ENCODE data around the gene HMGCS2.
"Not testable (repeated sequence)": the region's sequence is repeated elsewhere in the genome, so short reads cannot be mapped to it uniquely, and the experiment has no call there.

The HMGCS2 gene

GRCh38 chr1:119790451-119791198, 21.9 kb upstream of the HMGCS2 start:
- no peak for DNase-seq (ENCODE audit: low read depth in 1 of 2, low spot score in 1 of 2)

- DNase-seq (ENCODE audit: low read depth in 1 of 2, low spot score in 1 of 2): no peak
Observed at GRCh38 chr1:119787776-119788175, 19.1 kb upstream of the HMGCS2 start.

- not testable (repeated sequence) for DNase-seq (ENCODE audit: low read depth in 1 of 2, low spot score in 1 of 2)
Observed at GRCh38 chr1:119786473-119787050, 17.9 kb upstream of the HMGCS2 start.

DNA sequence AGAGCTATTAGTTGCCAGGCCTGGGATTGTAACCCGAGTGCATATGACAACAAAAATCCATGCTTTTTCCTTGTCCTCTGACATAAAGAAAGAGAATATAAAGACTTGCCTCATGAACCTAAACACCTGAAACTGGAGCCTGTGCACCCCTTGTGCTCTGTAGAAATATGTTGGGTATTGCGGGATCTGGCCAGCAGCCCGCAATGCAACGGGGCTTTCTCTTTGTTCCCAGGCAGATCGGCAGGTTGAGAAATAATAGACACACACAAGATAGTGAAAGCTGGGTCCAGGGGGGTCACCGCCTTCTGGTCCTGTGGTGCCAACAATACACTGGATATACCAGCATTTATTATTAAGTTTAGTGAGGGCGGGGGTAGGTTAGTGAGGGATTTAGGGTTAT, 17.3 kb upstream of the HMGCS2 start:
- DNase-seq (ENCODE audit: low read depth in 1 of 2, low spot score in 1 of 2): not testable (repeated sequence)

- DNase-seq (ENCODE audit: low read depth in 1 of 2, low spot score in 1 of 2): no peak
Observed at GRCh38 chr1:119784191-119784781, 15.6 kb upstream of the HMGCS2 start.

- no peak for DNase-seq (ENCODE audit: low read depth in 1 of 2, low spot score in 1 of 2)
Observed at GRCh38 chr1:119783354-119784185, 14.9 kb upstream of the HMGCS2 start.

DNA sequence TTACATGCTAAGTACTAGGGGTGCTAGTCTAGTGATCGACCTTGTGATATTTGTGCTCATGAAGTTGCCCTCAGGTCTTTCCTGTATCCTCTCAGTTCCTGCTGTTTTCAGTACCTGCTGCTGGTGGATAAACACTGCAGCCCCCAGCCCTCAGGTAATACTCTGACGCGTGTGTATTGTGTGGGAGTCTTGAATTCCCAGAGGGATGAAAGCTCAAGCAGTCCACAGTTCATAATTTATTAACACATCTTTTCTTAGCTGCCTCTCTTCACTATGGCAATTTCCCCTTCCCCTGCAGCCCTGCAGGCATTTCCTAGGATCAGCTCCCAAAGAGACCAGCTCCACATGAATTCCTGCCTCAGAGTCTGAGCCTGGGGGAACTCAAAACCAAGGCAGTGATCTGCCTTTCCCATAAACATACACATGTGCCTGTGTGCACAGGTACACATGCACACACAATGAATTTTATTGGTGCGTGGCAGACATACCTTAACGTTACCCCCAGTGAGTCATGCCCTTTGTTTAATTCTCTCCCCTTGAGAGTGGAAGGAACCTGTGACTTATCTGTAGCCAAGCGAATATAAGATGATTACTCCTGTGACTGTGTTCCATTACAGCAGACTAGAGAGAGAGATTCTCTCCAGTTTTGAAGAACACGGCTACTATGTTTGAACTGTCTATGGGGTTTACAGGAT, 14.1 kb upstream of the HMGCS2 start:
- DNase-seq (ENCODE audit: low read depth in 1 of 2, low spot score in 1 of 2): no peak

GRCh38 chr1:119781434-119782210, 12.9 kb upstream of the HMGCS2 start:
- DNase-seq (ENCODE audit: low read depth in 1 of 2, low spot score in 1 of 2): no peak

GRCh38 chr1:119779869-119780356, 11.2 kb upstream of the HMGCS2 start:
- DNase-seq (ENCODE audit: low read depth in 1 of 2, low spot score in 1 of 2): no peak

DNA sequence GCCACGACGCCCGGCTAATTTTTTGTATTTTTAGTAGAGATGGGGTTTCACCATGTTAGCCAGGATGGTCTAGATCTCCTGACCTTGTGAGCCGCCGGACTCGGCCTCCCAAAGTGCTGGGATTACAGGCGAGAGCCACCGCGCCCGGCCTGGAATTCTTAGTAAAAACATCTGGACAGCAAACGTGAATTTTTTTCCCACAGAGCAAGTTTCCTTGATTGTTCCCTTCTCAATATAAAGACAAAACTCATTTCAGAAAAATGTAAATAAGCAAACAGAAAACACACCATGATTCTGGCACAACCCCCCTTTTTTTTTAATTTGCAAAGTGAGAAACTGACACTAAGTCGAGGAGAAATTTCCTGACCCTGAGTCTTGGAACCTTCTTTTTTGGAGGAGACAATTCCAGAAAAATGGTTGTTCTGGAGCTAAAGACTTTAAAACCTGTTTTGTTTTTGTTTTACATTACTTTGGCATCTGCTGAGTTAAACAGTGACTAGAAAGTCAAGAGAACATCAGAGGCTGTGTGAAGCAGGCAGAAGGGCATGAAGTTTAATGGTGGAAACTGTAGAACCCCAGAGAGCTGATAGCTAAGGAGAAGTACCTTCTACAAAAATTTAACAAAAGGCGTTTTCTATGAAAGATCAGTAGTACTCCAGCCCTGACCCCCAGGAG, 10.3 kb upstream of the HMGCS2 start:
- DNase-seq (ENCODE audit: low read depth in 1 of 2, low spot score in 1 of 2): no peak

DNA sequence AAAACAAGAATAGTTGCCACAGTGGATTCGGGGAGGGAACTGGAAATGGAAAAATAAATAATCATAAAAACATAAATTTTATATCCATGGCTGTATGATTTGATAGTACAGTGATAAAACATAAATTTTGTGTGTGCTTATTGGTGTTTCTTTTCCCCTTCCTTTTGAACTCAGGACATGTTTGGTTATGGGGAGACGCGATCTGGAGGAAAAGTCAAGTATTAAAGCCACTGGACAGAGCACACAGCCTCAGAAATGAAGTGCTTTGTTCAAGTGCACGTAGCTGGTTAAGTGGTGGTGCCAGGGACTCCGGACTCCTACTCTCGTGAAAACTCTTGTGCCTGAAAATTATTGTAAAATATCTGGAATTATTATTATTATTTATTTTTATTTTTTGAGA, 9.7 kb upstream of the HMGCS2 start:
- no peak for DNase-seq (ENCODE audit: low read depth in 1 of 2, low spot score in 1 of 2)

GRCh38 chr1:119774746-119775490, 6.2 kb upstream of the HMGCS2 start:
- no peak for DNase-seq (ENCODE audit: low read depth in 1 of 2, low spot score in 1 of 2)

DNA sequence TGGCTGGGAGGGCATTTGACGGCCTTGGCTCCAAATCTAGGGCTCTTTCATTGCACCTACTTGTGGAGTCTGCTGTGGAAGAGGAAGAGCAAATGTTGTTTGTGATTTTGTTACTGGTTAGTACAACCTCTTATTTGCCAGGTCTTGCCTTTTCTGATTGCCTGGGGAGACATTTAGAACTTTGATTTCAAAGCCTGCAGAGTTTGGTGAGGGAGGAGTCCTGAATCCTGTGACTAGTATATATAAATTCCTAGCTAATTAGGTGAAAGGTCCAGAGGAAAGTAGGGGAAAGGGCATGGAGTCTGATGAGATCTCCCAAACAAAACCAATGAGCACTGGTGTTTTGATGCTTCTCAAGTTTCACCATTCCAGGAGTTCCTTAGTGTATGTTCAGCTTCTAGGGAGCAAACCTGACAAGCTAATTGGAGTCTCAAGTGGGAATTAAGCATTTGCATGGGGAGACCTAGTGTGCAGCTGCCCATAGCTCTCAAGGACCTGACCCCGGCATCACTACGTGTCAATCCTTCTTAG, 5.1 kb upstream of the HMGCS2 start:
- no peak for DNase-seq (ENCODE audit: low read depth in 1 of 2, low spot score in 1 of 2)

DNA sequence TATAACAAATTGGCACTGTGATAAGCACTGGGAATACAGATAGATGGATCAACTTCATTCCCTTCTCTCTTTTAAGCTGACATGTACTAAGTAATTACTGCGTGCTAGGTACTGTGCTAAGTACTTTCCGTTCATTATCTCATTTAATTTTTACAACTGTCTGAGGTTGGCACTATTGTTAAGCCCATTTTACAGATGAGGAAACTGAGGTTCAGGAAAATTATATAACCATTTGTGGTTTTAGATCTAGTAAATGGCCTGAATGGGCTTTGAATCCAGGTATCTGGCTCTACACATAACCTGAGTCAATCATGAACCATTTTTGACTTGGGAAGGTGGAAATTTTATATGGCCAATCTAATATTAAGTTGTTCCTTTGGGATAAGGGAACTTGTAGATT, 3.6 kb upstream of the HMGCS2 start:
- DNase-seq (ENCODE audit: low read depth in 1 of 2, low spot score in 1 of 2): no peak

DNA sequence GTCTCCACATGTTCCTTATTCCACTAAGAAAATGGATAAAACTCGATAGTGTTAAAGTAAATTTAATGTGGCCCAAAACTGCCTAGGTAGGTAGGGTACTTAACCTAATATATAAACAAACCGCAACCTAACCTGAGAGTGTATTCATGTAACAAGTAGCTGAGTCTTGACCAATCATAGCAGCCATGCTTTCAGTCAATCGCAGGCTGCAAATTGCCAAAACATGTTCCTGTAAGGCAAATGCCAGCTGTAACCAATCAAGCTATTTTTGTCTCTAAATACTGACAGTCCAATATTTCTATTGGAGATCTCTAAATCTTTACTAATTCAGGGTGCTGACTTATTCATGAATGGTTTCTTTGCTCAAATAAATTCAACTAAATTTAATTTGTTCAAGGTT, 3.1 kb upstream of the HMGCS2 start:
- no peak for DNase-seq (ENCODE audit: low read depth in 1 of 2, low spot score in 1 of 2)

- DNase-seq (ENCODE audit: low read depth in 1 of 2, low spot score in 1 of 2): no peak
Observed at GRCh38 chr1:119771016-119771415, 2.3 kb upstream of the HMGCS2 start.

DNA sequence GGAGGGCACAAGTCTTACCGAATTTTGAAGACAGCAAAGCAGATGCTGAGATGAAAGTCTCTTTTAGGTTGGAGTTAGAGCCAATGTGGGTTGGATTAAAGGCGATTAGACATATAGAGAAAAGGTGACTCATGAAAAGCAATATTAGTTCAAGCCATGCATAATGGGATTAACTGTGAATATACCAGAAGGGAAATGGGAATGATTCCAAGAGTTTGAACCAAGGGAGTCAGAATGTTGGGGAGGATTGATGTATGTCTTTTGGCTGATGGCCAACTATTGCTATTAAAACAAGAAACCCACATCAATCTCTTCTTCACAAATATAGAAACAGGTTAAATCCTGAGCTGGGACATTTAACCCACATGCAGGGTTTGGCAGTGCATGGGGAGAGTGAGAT, 1.2 kb downstream of the HMGCS2 start:
- no peak for DNase-seq (ENCODE audit: low read depth in 1 of 2, low spot score in 1 of 2)

DNA sequence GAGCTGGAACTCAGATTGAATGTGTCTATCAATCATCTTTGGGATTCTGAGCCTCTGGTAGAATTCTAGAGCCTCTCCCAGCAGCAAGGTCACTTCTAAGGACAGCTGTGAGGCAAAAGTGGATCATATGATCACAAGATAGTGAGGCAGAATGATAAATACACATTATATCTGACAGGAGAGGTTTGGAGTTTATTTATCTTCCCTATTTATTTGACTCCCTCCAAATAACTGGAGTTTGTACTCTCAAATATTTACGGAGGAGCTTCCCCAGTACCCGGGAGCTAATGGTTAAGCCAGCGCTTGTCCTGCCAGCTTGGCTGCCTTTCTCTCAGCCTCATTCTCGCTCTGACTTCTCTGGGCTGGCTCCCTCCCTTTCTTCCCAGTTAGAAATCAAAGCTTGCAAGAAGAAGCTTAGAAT, 2.3 kb downstream of the HMGCS2 start:
- DNase-seq (ENCODE audit: low read depth in 1 of 2, low spot score in 1 of 2): no peak

DNA sequence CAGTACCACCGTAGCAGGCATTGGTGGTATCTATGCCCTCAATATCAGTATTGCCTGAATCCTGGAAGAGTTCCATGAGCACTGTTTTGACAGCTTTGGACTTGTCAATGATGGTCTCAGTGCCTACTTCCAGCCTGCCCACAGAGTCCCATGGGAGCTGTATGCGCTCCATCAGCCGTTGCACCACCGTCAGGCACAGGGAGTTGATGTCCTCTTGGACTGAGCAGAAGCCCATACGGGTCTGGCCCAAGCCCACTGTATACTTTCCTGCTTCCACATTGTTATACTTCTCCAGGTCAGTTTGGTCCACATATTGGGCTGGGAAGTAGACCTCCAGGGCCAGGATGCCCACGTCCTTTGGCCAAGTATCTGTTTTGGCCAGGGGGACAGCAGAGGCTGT, 4.5 kb downstream of the HMGCS2 start:
- DNase-seq (ENCODE audit: low read depth in 1 of 2, low spot score in 1 of 2): no peak
